IMR-90 (cell line): ENCODE data around the gene ADGRG7. TPM values are rescaled to one million over a fixed set of nuclear protein-coding genes. Genes with fewer than 3 reads are reported as not detected.
"Not testable (repeated sequence)": the region's sequence is repeated elsewhere in the genome, so short reads cannot be mapped to it uniquely, and the experiment has no call there.

ENCODE experiments used
- ATAC-seq: fragments of 200-7000 bp; cut with Tn5 transposase; 2 replicates; pipeline ENCODE4 v1.9.1; 2020; ENCODE audit warnings: low read depth, mild to moderate bottlenecking, moderate library complexity
- BruUV-seq: library from RNA; stranded (reverse); fragments of 400-500 nt; replicated peaks from 2 replicates; lab custom pipeline; 2021; lab: Mats Ljungman, UMichigan
- CTCF ChIA-PET: fragments of 300-600 bp; formaldehyde crosslinking; extraction: SDS; loops from one replicate; lab custom pipeline; 2021; ENCODE audit warnings: antibody characterized with exemption; lab: Yijun Ruan, JAX
- POLR2A ChIA-PET: fragments of 300-600 bp; sonication (Branson Sonifier 250); formaldehyde crosslinking; loops from one replicate; lab custom pipeline; 2022; ENCODE audit warnings: antibody characterized with exemption; ENCODE audit not compliant: unreplicated experiment; lab: Charles Lee
- DNase-seq: peaks from one replicate; pipeline ENCODE4 v3.0.0; 2013
- H2AFZ ChIP-seq: replicated peaks from 2 replicates; pipeline ENCODE3; 2013; ENCODE audit warnings: low read length, mild to moderate bottlenecking; ENCODE audit not compliant: poor library complexity
- H2AK5ac ChIP-seq: 2 replicates; pipeline ENCODE4 v1.6.1; 2013; ENCODE audit warnings: low read depth, low read length, inconsistent platforms
- H2AK9ac ChIP-seq: replicated peaks from 2 replicates; pipeline ENCODE3; 2013; ENCODE audit warnings: mild to moderate bottlenecking, low read depth, low read length, moderate library complexity; ENCODE audit not compliant: poor library complexity
- H2BK120ac ChIP-seq: 2 replicates; pipeline ENCODE4 v1.6.1; 2013; ENCODE audit warnings: low read depth, low read length, inconsistent platforms
- H2BK15ac ChIP-seq: 3 replicates; pipeline ENCODE4 v1.6.1; 2013; ENCODE audit warnings: low read depth, low read length, inconsistent platforms
- H2BK20ac ChIP-seq: 2 replicates; pipeline ENCODE4 v1.6.1; 2013; ENCODE audit warnings: low read depth, mild to moderate bottlenecking, inconsistent platforms, low read length, moderate library complexity
- H2BK5ac ChIP-seq: 2 replicates; pipeline ENCODE4 v1.6.1; 2013; ENCODE audit warnings: mild to moderate bottlenecking, low read depth, low read length, inconsistent platforms; ENCODE audit not compliant: poor library complexity, severe bottlenecking
- H3K14ac ChIP-seq: replicated peaks from 2 replicates; pipeline ENCODE4 v1.6.1; 2013; ENCODE audit warnings: low read depth, low read length, inconsistent platforms
- H3K18ac ChIP-seq: 2 replicates; pipeline ENCODE4 v1.6.1; 2013; ENCODE audit warnings: low read depth, low read length, control low read depth
- H3K23ac ChIP-seq: 2 replicates; pipeline ENCODE4 v1.6.1; 2013; ENCODE audit warnings: low read depth, low read length, inconsistent platforms
- H3K27ac ChIP-seq: 2 replicates; pipeline ENCODE4 v1.5.1; 2013; ENCODE audit warnings: mild to moderate bottlenecking, control low read depth, low read length; ENCODE audit not compliant: insufficient read depth
- H3K27me3 ChIP-seq: 2 replicates; pipeline ENCODE4 v1.6.1; 2013; ENCODE audit warnings: low read length; ENCODE audit not compliant: control insufficient read depth, insufficient read depth
- H3K36me3 ChIP-seq: 2 replicates; pipeline ENCODE4 v1.6.1; 2013; ENCODE audit warnings: low read length, mixed read lengths; ENCODE audit not compliant: control insufficient read depth, insufficient read depth
- H3K4ac ChIP-seq: 2 replicates; pipeline ENCODE4 v1.6.1; 2013; ENCODE audit warnings: low read depth, low read length, inconsistent platforms
- H3K4me1 ChIP-seq: 2 replicates; pipeline ENCODE4 v1.6.1; 2013; ENCODE audit warnings: low read length, mixed read lengths; ENCODE audit not compliant: control insufficient read depth, insufficient read depth
- H3K4me2 ChIP-seq: 2 replicates; pipeline ENCODE4 v1.6.1; 2013; ENCODE audit warnings: low read depth, mild to moderate bottlenecking, control low read depth, low read length, moderate library complexity
- H3K4me3 ChIP-seq: 2 replicates; pipeline ENCODE4 v1.5.1; 2013; ENCODE audit warnings: low read depth, mild to moderate bottlenecking, control low read depth, low read length, moderate library complexity; ENCODE audit not compliant: insufficient read depth
- H3K56ac ChIP-seq: 2 replicates; pipeline ENCODE4 v1.6.1; 2013; ENCODE audit warnings: low read length, inconsistent platforms; ENCODE audit not compliant: insufficient read depth; ENCODE audit errors: extremely low read depth
- H3K79me1 ChIP-seq, 2 experiments: 2 replicates each; pipeline ENCODE4 v1.6.1; 2013; ENCODE audit warnings: low read length in 2 of 2, inconsistent platforms in 1 of 2, low read depth in 1 of 2
- H3K9ac ChIP-seq: 2 replicates; pipeline ENCODE4 v1.6.1; 2013; ENCODE audit warnings: low read depth, low read length, control low read depth
- H3K9me1 ChIP-seq: 2 replicates; pipeline ENCODE4 v1.6.1; 2013; ENCODE audit warnings: low read length, inconsistent platforms; ENCODE audit not compliant: insufficient read depth
- H3K9me3 ChIP-seq: 2 replicates; pipeline ENCODE4 v1.6.1; 2013; ENCODE audit warnings: low read length; ENCODE audit not compliant: control insufficient read depth, insufficient read depth
- H4K20me1 ChIP-seq: 2 replicates; pipeline ENCODE4 v1.6.1; 2013; ENCODE audit warnings: low read length, inconsistent platforms; ENCODE audit not compliant: insufficient read depth
- H4K5ac ChIP-seq: 2 replicates; pipeline ENCODE4 v1.6.1; 2013; ENCODE audit warnings: mild to moderate bottlenecking, low read depth, low read length, control low read depth
- H4K8ac ChIP-seq, 2 experiments: 2 replicates each; pipeline ENCODE4 v1.6.1; 2013; ENCODE audit warnings: low read depth in 2 of 2, low read length in 2 of 2, control low read depth in 1 of 2, inconsistent platforms in 1 of 2
- H4K91ac ChIP-seq: 2 replicates; pipeline ENCODE4 v1.6.1; 2013; ENCODE audit warnings: low read depth, low read length, inconsistent platforms; ENCODE audit not compliant: insufficient read depth
- CEBPB ChIP-seq: IDR thresholded peaks from 2 replicates; pipeline ENCODE4 v1.6.1; 2012; ENCODE audit warnings: low read depth, low read length, improper control_type of control experiment
- WGBS, 2 experiments: methylation state at CpG; one replicate each; pipeline versions ENCODE4 v1.1.5 to v1.1.7; 2013; ENCODE audit warnings: missing lambda C conversion rate in 2 of 2; ENCODE audit not compliant: insufficient read length in 1 of 2; ENCODE audit errors: extremely low coverage in 2 of 2; 5-methylcytosine and 5-hydroxymethylcytosine counted together
- dilution Hi-C: fragments of 300-500 bp; cut with HindIII; formaldehyde crosslinking; loops from one replicate; pipeline ENCODE4 v1.14.3; 2018; ENCODE audit warnings: low sequenced_read_pairs; ENCODE audit not compliant: unreplicated experiment
- in situ Hi-C: fragments of 300-500 bp; cut with MboI; formaldehyde crosslinking; loops from 3 replicates; pipeline ENCODE4 v1.14.3; 2019; ENCODE audit warnings: low sequenced_read_pairs, inconsistent platforms, mixed read lengths
- intact Hi-C: fragments of 100-400 bp; cut with micrococcal nuclease; formaldehyde crosslinking; loops from 2 replicates; pipeline ENCODE4 v1.10.0; 2022
- polyA plus RNA-seq, 3 experiments: library from polyadenylated mRNA; depleted of rRNA; stranded (reverse); fragments of >200 nt; gene quantifications; 2 replicates each; pipeline ENCODE4 v1.2.3, GENCODE V29; 2012; ENCODE audit warnings: low replicate concordance in 1 of 3
- total RNA-seq: library from RNA; depleted of rRNA; stranded (reverse); fragments of >200 nt; gene quantifications from 2 replicates; pipeline ENCODE4 v1.2.3, GENCODE V29; 2012

ADGRG7 gene
- total and polyA plus RNA-seq, 2 of the 4 experiments (the other 2 are of a cell fraction) = not detected

- BruUV-seq, POLR2A ChIA-PET: not testable (repeated sequence)
These were observed 57.3 kb downstream of the ADGRG7 start for GRCh38 chr3:100666699-100667098.

GRCh38 chr3:100667316-100667715 lies 57.9 kb downstream of the ADGRG7 start:
- H3K14ac ChIP-seq, H3K18ac ChIP-seq, H3K27ac ChIP-seq, H2AK9ac ChIP-seq, H3K56ac ChIP-seq, H4K91ac ChIP-seq, H3K27me3 ChIP-seq, H3K4ac ChIP-seq, H2BK5ac ChIP-seq, CTCF ChIA-PET, H3K23ac ChIP-seq, ATAC-seq, POLR2A ChIA-PET, dilution Hi-C loops, H3K9me3 ChIP-seq, H2BK15ac ChIP-seq, H3K36me3 ChIP-seq, H3K9ac ChIP-seq, BruUV-seq, DNase-seq, H2BK20ac ChIP-seq, H2AFZ ChIP-seq, H2BK120ac ChIP-seq, H4K20me1 ChIP-seq, H4K5ac ChIP-seq, H3K4me1 ChIP-seq, H3K4me2 ChIP-seq, H2AK5ac ChIP-seq, H3K79me1 ChIP-seq, H4K8ac ChIP-seq, in situ Hi-C loops, H3K9me1 ChIP-seq, intact Hi-C loops, H3K4me3 ChIP-seq: not testable (repeated sequence)
- no CpG with 5 or more reads among the region's 1 CpG for WGBS, 2 experiments

More at GRCh38 chr3:100666699-100667098, 57.3 kb downstream of the ADGRG7 start:
- in situ Hi-C loops, H4K8ac ChIP-seq, H3K4me1 ChIP-seq, H3K9me1 ChIP-seq, H4K20me1 ChIP-seq, dilution Hi-C loops, H4K91ac ChIP-seq, CTCF ChIA-PET, H3K27ac ChIP-seq, H3K18ac ChIP-seq, H3K79me1 ChIP-seq, H2BK120ac ChIP-seq, H2BK5ac ChIP-seq, H3K36me3 ChIP-seq, H3K4ac ChIP-seq, H2AFZ ChIP-seq, H2AK9ac ChIP-seq, H4K5ac ChIP-seq, H3K9me3 ChIP-seq, H2BK20ac ChIP-seq, H2AK5ac ChIP-seq, H3K23ac ChIP-seq, H3K14ac ChIP-seq, DNase-seq, H3K9ac ChIP-seq, ATAC-seq, H3K27me3 ChIP-seq, H3K56ac ChIP-seq, intact Hi-C loops, H3K4me2 ChIP-seq, H3K4me3 ChIP-seq, H2BK15ac ChIP-seq: not testable (repeated sequence)
- peak; percentile 48 for TF ChIP-seq CEBPB
- WGBS, 2 experiments = no CpG with 5 or more reads among the region's 6 CpGs
